ENCODE measurements around the gene PSMA6.

The PSMA6 gene

DNA sequence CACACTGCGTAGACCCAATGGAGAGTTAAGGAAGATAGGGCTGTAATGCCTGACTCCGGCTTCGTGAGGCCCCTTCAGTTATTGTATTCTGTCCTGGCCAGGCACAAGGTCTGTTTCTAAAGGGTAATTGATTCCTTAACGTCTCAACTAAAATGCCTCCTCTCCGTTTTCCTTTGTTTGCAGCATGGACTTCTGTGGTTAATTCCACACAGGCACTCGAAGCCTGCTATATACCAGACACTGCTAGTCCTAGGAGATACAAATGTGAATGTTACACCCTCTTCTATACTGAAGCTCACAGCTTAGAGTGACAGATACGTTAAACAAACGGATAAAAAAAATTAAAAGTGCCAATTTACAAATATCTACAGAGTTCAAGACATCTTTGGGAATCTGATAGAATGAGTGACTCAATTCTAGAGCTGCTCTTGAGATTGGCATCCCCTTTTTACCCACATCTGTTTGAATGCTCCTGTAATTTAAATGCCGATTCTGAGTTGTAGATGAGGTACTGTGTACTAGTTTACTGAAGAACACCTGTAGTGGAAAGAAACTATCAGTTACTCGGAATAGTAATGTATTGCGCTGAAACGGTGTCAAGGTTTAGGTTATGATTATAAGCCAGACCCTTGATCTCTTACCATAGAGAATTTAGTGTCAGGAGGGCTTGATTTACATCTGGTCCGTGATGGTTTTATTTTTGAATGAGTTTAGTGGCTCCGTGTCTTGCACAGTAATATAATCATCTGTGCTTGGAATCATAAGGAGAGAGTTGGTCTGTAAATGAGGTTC, 784 bp downstream of the PSMA6 start:
- Histone ChIP-seq H3K4me3 (ENCODE audit: low read length) (peak overlapping the region; percentile 94), H3K23ac (ENCODE audit: low read length) (peak overlapping the region; percentile 51), H4K8ac (ENCODE audit: low read depth, low read length) (no peak overlapping the region), H3K56ac (ENCODE audit: low read length) (peak overlapping the region; percentile 99), H2AK5ac (ENCODE audit: low read length) (no peak overlapping the region), H2BK15ac (replicated peaks; ENCODE audit: low read depth) (no peak overlapping the region), H3K27me3 (ENCODE audit: insufficient read depth, low read length, poor library complexity) (no peaks in the 10 kb centered on the region), H2BK5ac (ENCODE audit: low read length) (peak overlapping the region; percentile 85), H3K4ac (ENCODE audit: low read depth, low read length) (peak overlapping the region; percentile 66), H3K36me3 (ENCODE audit: control insufficient read depth, insufficient read depth, low read length) (peaks cover 2% of the 10 kb centered on the region), H3K79me2 (ENCODE audit: control insufficient read depth, insufficient read depth, low read length) (peaks cover 47% of the 10 kb centered on the region), H3K79me1 (ENCODE audit: low read length) (peaks cover 8% of the 10 kb centered on the region), H4K5ac (ENCODE audit: low read length) (no peak overlapping the region), H3K4me2 (ENCODE audit: low read length) (peak overlapping the region; percentile 91), H3K27ac (ENCODE audit: low read depth, low read length) (peak overlapping the region; percentile 67), H3K9ac (ENCODE audit: low read length) (peak overlapping the region; percentile 98), H3K4me1 (ENCODE audit: control insufficient read depth, low read depth, low read length) (peaks cover 5% of the 10 kb centered on the region), H2BK120ac (ENCODE audit: low read depth, low read length) (no peak overlapping the region), H3K18ac (ENCODE audit: low read length) (peak overlapping the region; percentile 70)
- DNase-seq = no peak
- no CpG with 5 or more reads among the region's 14 CpGs for WGBS (ENCODE audit: extremely low coverage, insufficient coverage, low lambda C conversion rate)

- Histone ChIP-seq H3K4me3 (ENCODE audit: low read length) (no peak overlapping the region), H3K9ac (ENCODE audit: low read length) (peak overlapping the region; percentile 29)
- WGBS (ENCODE audit: extremely low coverage, insufficient coverage, low lambda C conversion rate) = no CpG with 5 or more reads among the region's 1 CpG
Observed at GRCh38 chr14:35295845-35296161, 3.6 kb downstream of the PSMA6 start.

GRCh38 chr14:35296545-35296944, 4.4 kb downstream of the PSMA6 start:
- no peak overlapping the region for H3K4me3 ChIP-seq (ENCODE audit: low read length)
- no peak overlapping the region for H3K4me2 ChIP-seq (ENCODE audit: low read length)
- peaks cover 2% of the 10 kb centered on the region for H3K36me3 ChIP-seq (ENCODE audit: control insufficient read depth, insufficient read depth, low read length)
- peak overlapping the region; percentile 19 for H3K9ac ChIP-seq (ENCODE audit: low read length)
- peaks cover 10% of the 10 kb centered on the region for H3K79me1 ChIP-seq (ENCODE audit: low read length)
- peak overlapping the region; percentile 19 for H3K56ac ChIP-seq (ENCODE audit: low read length)
- no peak overlapping the region for H2BK120ac ChIP-seq (ENCODE audit: low read depth, low read length)
- no peak overlapping the region for H3K18ac ChIP-seq (ENCODE audit: low read length)
- peak; percentile 57 for DNase-seq
- WGBS (ENCODE audit: extremely low coverage, insufficient coverage, low lambda C conversion rate) = no CpG with 5 or more reads among the region's 3 CpGs
- H4K5ac ChIP-seq (ENCODE audit: low read length) = no peak overlapping the region
- H3K4ac ChIP-seq (ENCODE audit: low read depth, low read length) = no peak overlapping the region
- no peak overlapping the region for H2AK5ac ChIP-seq (ENCODE audit: low read length)
- H2BK5ac ChIP-seq (ENCODE audit: low read length) = no peak overlapping the region
- no peak overlapping the region for H2BK15ac ChIP-seq (replicated peaks; ENCODE audit: low read depth)
- H4K8ac ChIP-seq (ENCODE audit: low read depth, low read length) = no peak overlapping the region
- H3K23ac ChIP-seq (ENCODE audit: low read length) = no peak overlapping the region
- H3K79me2 ChIP-seq (ENCODE audit: control insufficient read depth, insufficient read depth, low read length) = peaks cover 73% of the 10 kb centered on the region
- H3K4me1 ChIP-seq (ENCODE audit: control insufficient read depth, low read depth, low read length) = peaks cover 5% of the 10 kb centered on the region
- no peak overlapping the region for H3K27ac ChIP-seq (ENCODE audit: low read depth, low read length)
- H3K27me3 ChIP-seq (ENCODE audit: insufficient read depth, low read length, poor library complexity) = no peaks in the 10 kb centered on the region

More at GRCh38 chr14:35295845-35296161, 3.6 kb downstream of the PSMA6 start:
- Histone ChIP-seq H2BK120ac (ENCODE audit: low read depth, low read length) (no peak overlapping the region), H3K79me2 (ENCODE audit: control insufficient read depth, insufficient read depth, low read length) (peaks cover 70% of the 10 kb centered on the region), H3K27ac (ENCODE audit: low read depth, low read length) (no peak overlapping the region), H4K5ac (ENCODE audit: low read length) (no peak overlapping the region), H3K36me3 (ENCODE audit: control insufficient read depth, insufficient read depth, low read length) (peaks cover 2% of the 10 kb centered on the region), H2AK5ac (ENCODE audit: low read length) (no peak overlapping the region), H3K23ac (ENCODE audit: low read length) (no peak overlapping the region), H4K8ac (ENCODE audit: low read depth, low read length) (no peak overlapping the region), H3K27me3 (ENCODE audit: insufficient read depth, low read length, poor library complexity) (no peaks in the 10 kb centered on the region), H3K18ac (ENCODE audit: low read length) (no peak overlapping the region), H2BK15ac (replicated peaks; ENCODE audit: low read depth) (no peak overlapping the region), H3K4me2 (ENCODE audit: low read length) (peak overlapping the region; percentile 8), H3K4me1 (ENCODE audit: control insufficient read depth, low read depth, low read length) (peaks cover 5% of the 10 kb centered on the region), H3K4ac (ENCODE audit: low read depth, low read length) (no peak overlapping the region), H3K56ac (ENCODE audit: low read length) (peak overlapping the region; percentile 56), H3K79me1 (ENCODE audit: low read length) (peaks cover 10% of the 10 kb centered on the region), H2BK5ac (ENCODE audit: low read length) (no peak overlapping the region)
- no peak for DNase-seq

DNA sequence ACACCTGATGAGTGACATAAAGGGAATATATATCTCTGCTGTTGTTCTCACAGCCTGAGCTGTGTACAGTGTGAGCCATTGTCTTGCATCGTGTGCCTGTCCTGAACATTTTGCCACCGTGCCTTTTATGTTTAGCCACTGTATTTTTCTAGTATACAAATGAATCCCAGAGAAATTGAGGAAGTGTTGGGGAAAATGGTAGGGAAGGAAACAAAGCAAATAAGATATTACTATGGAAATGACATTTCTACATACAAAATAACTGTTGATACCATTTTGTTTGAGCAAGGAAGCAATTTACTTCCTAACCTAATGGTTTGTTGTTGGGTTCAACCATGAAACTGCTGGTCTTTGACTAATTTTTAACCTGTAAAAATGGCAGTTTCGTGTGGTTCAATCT, 5.5 kb downstream of the PSMA6 start:
- H3K9ac ChIP-seq (ENCODE audit: low read length) = no peak overlapping the region
- no CpG with 5 or more reads among the region's 3 CpGs for WGBS (ENCODE audit: extremely low coverage, insufficient coverage, low lambda C conversion rate)

DNA sequence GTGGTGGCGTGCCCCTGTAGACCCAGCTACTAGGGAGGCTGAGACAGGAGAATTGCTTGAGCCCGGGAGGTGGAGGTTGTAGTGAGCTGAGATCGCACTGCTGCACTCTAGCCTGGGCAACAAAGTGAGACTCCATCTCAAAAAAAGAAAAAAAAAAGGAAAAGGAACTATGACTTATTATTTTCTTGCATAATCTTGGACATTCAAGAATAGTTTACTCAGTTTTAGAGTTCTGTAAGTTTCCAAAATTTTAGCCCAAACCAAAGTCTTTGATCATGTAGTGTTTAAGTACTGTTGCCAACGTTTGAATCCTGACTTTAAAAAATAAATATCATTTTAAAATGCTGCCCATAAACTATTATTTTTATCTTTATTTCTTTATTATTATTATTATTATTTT, 6.2 kb downstream of the PSMA6 start:
- Histone ChIP-seq H3K4me3 (ENCODE audit: low read length) (no peak overlapping the region), H4K8ac (ENCODE audit: low read depth, low read length) (no peak overlapping the region), H2BK15ac (replicated peaks; ENCODE audit: low read depth) (no peak overlapping the region), H3K79me1 (ENCODE audit: low read length) (peaks cover 11% of the 10 kb centered on the region), H3K27me3 (ENCODE audit: insufficient read depth, low read length, poor library complexity) (no peaks in the 10 kb centered on the region), H3K27ac (ENCODE audit: low read depth, low read length) (no peak overlapping the region), H2AK5ac (ENCODE audit: low read length) (no peak overlapping the region), H2BK120ac (ENCODE audit: low read depth, low read length) (no peak overlapping the region), H3K18ac (ENCODE audit: low read length) (no peak overlapping the region), H4K5ac (ENCODE audit: low read length) (no peak overlapping the region), H3K23ac (ENCODE audit: low read length) (no peak overlapping the region), H3K36me3 (ENCODE audit: control insufficient read depth, insufficient read depth, low read length) (peaks cover 2% of the 10 kb centered on the region), H3K4me2 (ENCODE audit: low read length) (no peak overlapping the region), H3K56ac (ENCODE audit: low read length) (no peak overlapping the region), H2BK5ac (ENCODE audit: low read length) (no peak overlapping the region), H3K4ac (ENCODE audit: low read depth, low read length) (no peak overlapping the region), H3K79me2 (ENCODE audit: control insufficient read depth, insufficient read depth, low read length) (peaks cover 72% of the 10 kb centered on the region), H3K4me1 (ENCODE audit: control insufficient read depth, low read depth, low read length) (peaks cover 5% of the 10 kb centered on the region), H3K9ac (ENCODE audit: low read length) (no peak overlapping the region)
- no CpG with 5 or more reads among the region's 4 CpGs for WGBS (ENCODE audit: extremely low coverage, insufficient coverage, low lambda C conversion rate)
- no peak for DNase-seq

More for the DNA sequence above, 5.5 kb downstream of the PSMA6 start:
- no peak for DNase-seq
- Histone ChIP-seq H4K5ac (ENCODE audit: low read length) (no peak overlapping the region), H3K27me3 (ENCODE audit: insufficient read depth, low read length, poor library complexity) (no peaks in the 10 kb centered on the region), H3K4ac (ENCODE audit: low read depth, low read length) (no peak overlapping the region), H2BK120ac (ENCODE audit: low read depth, low read length) (no peak overlapping the region), H3K18ac (ENCODE audit: low read length) (no peak overlapping the region), H2BK15ac (replicated peaks; ENCODE audit: low read depth) (no peak overlapping the region), H3K79me2 (ENCODE audit: control insufficient read depth, insufficient read depth, low read length) (peaks cover 75% of the 10 kb centered on the region), H4K8ac (ENCODE audit: low read depth, low read length) (no peak overlapping the region), H3K27ac (ENCODE audit: low read depth, low read length) (no peak overlapping the region), H3K4me1 (ENCODE audit: control insufficient read depth, low read depth, low read length) (peaks cover 5% of the 10 kb centered on the region), H2AK5ac (ENCODE audit: low read length) (no peak overlapping the region), H3K4me2 (ENCODE audit: low read length) (no peak overlapping the region), H3K23ac (ENCODE audit: low read length) (no peak overlapping the region), H3K4me3 (ENCODE audit: low read length) (no peak overlapping the region), H3K36me3 (ENCODE audit: control insufficient read depth, insufficient read depth, low read length) (peaks cover 2% of the 10 kb centered on the region), H2BK5ac (ENCODE audit: low read length) (no peak overlapping the region), H3K56ac (ENCODE audit: low read length) (no peak overlapping the region), H3K79me1 (ENCODE audit: low read length) (peaks cover 8% of the 10 kb centered on the region)

DNA sequence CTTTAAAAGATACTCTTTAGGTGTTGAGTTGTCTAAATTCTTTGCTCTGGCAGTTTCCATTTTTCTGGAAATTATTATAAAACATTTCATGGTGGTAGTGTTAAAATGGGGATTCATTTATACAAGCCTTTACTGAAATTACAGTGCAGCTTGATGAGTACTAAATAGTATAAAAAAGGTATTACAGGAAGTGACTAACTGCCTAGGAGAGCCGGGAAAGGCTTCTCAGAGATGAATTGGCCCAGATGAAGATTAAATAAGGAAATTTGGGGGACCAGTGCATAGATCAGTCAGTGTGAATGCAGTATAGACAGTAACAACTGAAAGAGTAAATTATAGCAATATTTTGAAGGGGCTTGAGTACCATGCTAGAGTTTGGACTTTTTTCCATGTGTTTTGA, 7.5 kb downstream of the PSMA6 start:
- Histone ChIP-seq H2AK5ac (ENCODE audit: low read length) (no peak overlapping the region), H3K4me2 (ENCODE audit: low read length) (no peak overlapping the region), H3K27me3 (ENCODE audit: insufficient read depth, low read length, poor library complexity) (no peaks in the 10 kb centered on the region), H3K4ac (ENCODE audit: low read depth, low read length) (no peak overlapping the region), H2BK5ac (ENCODE audit: low read length) (no peak overlapping the region), H4K5ac (ENCODE audit: low read length) (no peak overlapping the region), H3K56ac (ENCODE audit: low read length) (no peak overlapping the region), H2BK15ac (replicated peaks; ENCODE audit: low read depth) (no peak overlapping the region), H3K18ac (ENCODE audit: low read length) (no peak overlapping the region), H4K8ac (ENCODE audit: low read depth, low read length) (no peak overlapping the region), H2BK120ac (ENCODE audit: low read depth, low read length) (no peak overlapping the region), H3K23ac (ENCODE audit: low read length) (no peak overlapping the region), H3K79me1 (ENCODE audit: low read length) (peaks cover 10% of the 10 kb centered on the region), H3K4me1 (ENCODE audit: control insufficient read depth, low read depth, low read length) (peaks cover 3% of the 10 kb centered on the region), H3K79me2 (ENCODE audit: control insufficient read depth, insufficient read depth, low read length) (peaks cover 71% of the 10 kb centered on the region), H3K36me3 (ENCODE audit: control insufficient read depth, insufficient read depth, low read length) (peaks cover 2% of the 10 kb centered on the region), H3K27ac (ENCODE audit: low read depth, low read length) (no peak overlapping the region), H3K9ac (ENCODE audit: low read length) (no peak overlapping the region), H3K4me3 (ENCODE audit: low read length) (no peak overlapping the region)
- WGBS (ENCODE audit: extremely low coverage, insufficient coverage, low lambda C conversion rate) = no CpG with 5 or more reads among the region's 1 CpG
- DNase-seq = no peak
